Neuronal stem cell (in vitro differentiated cells): ENCODE measurements around the gene ZBTB9. TPM values are rescaled to one million over a fixed set of nuclear protein-coding genes. Genes with fewer than 3 reads are reported as not detected.

Source experiments
- DNase-seq: peaks from one replicate; pipeline ENCODE4 v3.0.0-alpha.2; 2013; ENCODE audit warnings: low spot score
- H2AFZ ChIP-seq: one replicate; pipeline ENCODE4 v1.6.1; 2013; ENCODE audit warnings: mild to moderate bottlenecking, low read length, inconsistent platforms
- H2AK5ac ChIP-seq: 2 replicates; pipeline ENCODE4 v1.6.1; 2013; ENCODE audit warnings: low read depth, mild to moderate bottlenecking, inconsistent platforms, low read length, moderate library complexity, mixed read lengths
- H2BK120ac ChIP-seq: 2 replicates; pipeline ENCODE4 v1.6.1; 2013; ENCODE audit warnings: low read depth, mild to moderate bottlenecking, inconsistent platforms, low read length, moderate library complexity, mixed read lengths
- H2BK12ac ChIP-seq: one replicate; pipeline ENCODE4 v1.6.1; 2013; ENCODE audit warnings: low read length, inconsistent platforms
- H2BK15ac ChIP-seq: 2 replicates; pipeline ENCODE4 v1.6.1; 2013; ENCODE audit warnings: mild to moderate bottlenecking, low read length, inconsistent platforms, mixed read lengths
- H2BK5ac ChIP-seq: one replicate; pipeline ENCODE4 v1.6.1; 2013; ENCODE audit warnings: inconsistent platforms, mild to moderate bottlenecking, low read length, moderate library complexity
- H3K14ac ChIP-seq: one replicate; pipeline ENCODE4 v1.6.1; 2013; ENCODE audit warnings: low read length, inconsistent platforms
- H3K18ac ChIP-seq: 2 replicates; pipeline ENCODE4 v1.6.1; 2013; ENCODE audit warnings: low read length, inconsistent platforms
- H3K23ac ChIP-seq: 2 replicates; pipeline ENCODE4 v1.6.1; 2013; ENCODE audit warnings: low read depth, mild to moderate bottlenecking, mixed read lengths, low read length, inconsistent platforms; ENCODE audit not compliant: poor library complexity
- H3K27ac ChIP-seq: replicated peaks from 3 replicates; pipeline ENCODE4 v1.5.1; 2013; ENCODE audit warnings: low read length, inconsistent platforms
- H3K27me3 ChIP-seq, 3 experiments: 2 replicates each; pipeline ENCODE4 v1.6.1; 2013; ENCODE audit warnings: low read length in 3 of 3, mild to moderate bottlenecking in 2 of 3, inconsistent platforms in 1 of 3, low read depth in 1 of 3, mixed read lengths in 1 of 3, moderate library complexity in 1 of 3; ENCODE audit not compliant: control insufficient read depth in 3 of 3, insufficient read depth in 3 of 3
- H3K36me3 ChIP-seq, 2 donors: replicated peaks in 1 of 2; 2 replicates each; pipeline ENCODE4 v1.6.1; 2013; ENCODE audit warnings: low read length in 2 of 2; ENCODE audit not compliant: control insufficient read depth in 2 of 2, insufficient read depth in 2 of 2
- H3K4ac ChIP-seq: 2 replicates; pipeline ENCODE4 v1.6.1; 2013; ENCODE audit warnings: inconsistent platforms, mild to moderate bottlenecking, low read length, moderate library complexity
- H3K4me1 ChIP-seq, 2 donors: 1 replicate in 1 of 2; 2 replicates in 1 of 2; pipeline ENCODE4 v1.6.1; 2013; ENCODE audit warnings: low read length in 2 of 2, low read depth in 1 of 2; ENCODE audit not compliant: control insufficient read depth in 2 of 2, insufficient read depth in 1 of 2
- H3K4me2 ChIP-seq: one replicate; pipeline ENCODE4 v1.6.1; 2013; ENCODE audit warnings: mild to moderate bottlenecking, low read length, inconsistent platforms; ENCODE audit not compliant: insufficient read depth, poor library complexity, severe bottlenecking
- H3K4me3 ChIP-seq, 2 donors: 2 replicates each; pipeline ENCODE4 v1.5.1; 2013; ENCODE audit warnings: low read length in 2 of 2, mild to moderate bottlenecking in 2 of 2, inconsistent platforms in 1 of 2, moderate library complexity in 1 of 2
- H3K79me1 ChIP-seq: one replicate; pipeline ENCODE4 v1.6.1; 2013; ENCODE audit warnings: low read depth, mild to moderate bottlenecking, inconsistent platforms, low read length, moderate library complexity
- H3K9ac ChIP-seq: one replicate; pipeline ENCODE4 v1.6.1; 2013; ENCODE audit warnings: mild to moderate bottlenecking, low read depth, low read length, inconsistent platforms; ENCODE audit not compliant: poor library complexity
- H3K9me3 ChIP-seq, 2 donors: replicated peaks in 1 of 2; 2 replicates each; pipeline versions ENCODE3 to v1.6.1; 2013; ENCODE audit warnings: low read length in 2 of 2, mild to moderate bottlenecking in 2 of 2, inconsistent platforms in 1 of 2, low read depth in 1 of 2, mixed read lengths in 1 of 2, moderate library complexity in 1 of 2; ENCODE audit not compliant: control insufficient read depth in 2 of 2, insufficient read depth in 1 of 2
- H4K8ac ChIP-seq: one replicate; pipeline ENCODE4 v1.6.1; 2013; ENCODE audit warnings: low read depth, mild to moderate bottlenecking, inconsistent platforms, low read length, moderate library complexity
- H4K91ac ChIP-seq: one replicate; pipeline ENCODE4 v1.6.1; 2013; ENCODE audit warnings: low read length, low read depth, mild to moderate bottlenecking, inconsistent platforms; ENCODE audit not compliant: poor library complexity
- WGBS, 2 donors: extraction: QIAGEN DNeasy Blood & Tissue Kit; methylation state at CpG; one replicate each; pipeline ENCODE4 v1.1.7; 2013; ENCODE audit warnings: missing lambda C conversion rate in 2 of 2, mixed read lengths in 1 of 2; ENCODE audit not compliant: insufficient read length in 2 of 2, insufficient replicate concordance in 1 of 2; ENCODE audit errors: extremely low coverage in 2 of 2; 5-methylcytosine and 5-hydroxymethylcytosine counted together
- polyA plus RNA-seq, 2 experiments: library from polyadenylated mRNA; stranded (reverse); fragments of 200-250 nt; gene quantifications; one replicate each; pipeline ENCODE4 v1.2.3, GENCODE V29; 2013

Gene ZBTB9
- 7.6 TPM for polyA plus RNA-seq (2013, experiment 1 of 2)
- polyA plus RNA-seq (2013, experiment 2 of 2): 7.2 TPM

DNA sequence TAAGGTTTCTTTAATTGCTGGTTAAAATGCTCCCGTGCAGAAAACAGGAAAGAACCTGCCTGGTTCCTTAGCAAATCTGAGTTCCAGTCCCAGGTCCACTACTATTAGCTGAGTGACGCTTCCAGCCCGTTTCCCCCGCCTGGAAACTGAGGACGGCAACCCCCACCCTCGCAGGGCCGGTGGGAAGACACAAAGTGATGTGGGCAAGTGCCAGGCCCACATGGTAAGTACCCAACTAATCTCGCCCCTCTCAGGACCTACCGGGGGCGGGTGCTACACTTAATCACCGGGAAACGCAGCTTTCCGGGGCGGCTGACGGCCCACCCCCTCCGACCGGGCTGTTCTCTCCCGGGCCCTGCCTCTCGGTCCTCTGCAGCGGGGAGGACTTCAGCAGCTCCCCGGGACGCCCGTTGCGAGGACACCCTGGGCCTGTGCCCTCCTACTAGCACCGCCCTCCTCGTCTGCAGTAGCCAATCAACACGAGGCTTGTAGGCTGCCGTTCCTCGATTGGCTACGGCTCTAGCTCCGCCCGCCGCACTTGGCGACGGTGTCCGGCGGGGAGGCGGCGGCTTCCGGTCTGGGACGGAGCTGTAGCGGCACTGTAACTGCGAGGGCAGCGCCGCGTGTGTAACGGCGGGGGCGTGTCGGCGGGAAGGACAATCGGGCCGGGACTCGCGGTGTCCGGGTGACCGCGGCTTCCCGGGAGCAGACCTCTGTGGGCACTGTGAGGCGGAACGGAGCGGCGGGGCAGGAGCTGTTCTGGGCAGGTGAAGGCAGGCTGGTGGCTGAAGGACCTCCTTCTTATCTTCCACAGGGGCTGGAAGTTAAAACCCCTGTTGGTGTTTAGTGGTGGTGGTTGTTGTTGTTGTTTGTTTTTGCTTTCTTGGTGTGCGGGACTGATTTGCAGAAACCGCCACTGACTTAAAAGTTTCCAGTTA, at the start of gene ZBTB9:
ZBTB9 (plus strand) TSS at position 568 of the 938 bp plus-strand sequence. CDS start 525 bp downstream, outside the sequence.
- Histone ChIP-seq H3K4ac (no peak within 1 kb of the TSS), H2BK12ac (no peak within 1 kb of the TSS), H3K36me3 (peaks cover 29 to 63% of the 10 kb centered on the region in 2 donors), H3K79me1 (peaks cover 9% of the 10 kb centered on the region), H3K9ac (peak within 1 kb of the TSS; percentile 91), H4K8ac (no peak within 1 kb of the TSS), H3K27ac (peak within 1 kb of the TSS; percentile 73), H2AK5ac (peak within 1 kb of the TSS; percentile 41), H2BK120ac (no peak within 1 kb of the TSS), H2BK15ac (no peak within 1 kb of the TSS), H3K27me3 (no peaks in the 10 kb centered on the region), H3K4me2 (peak within 1 kb of the TSS; percentile 71), H3K18ac (peak within 1 kb of the TSS; percentile 86), H3K4me1 (peaks cover 6 to 11% of the 10 kb centered on the region in 2 donors), H3K4me3 (peak within 1 kb of the TSS; percentile 93 to 94), H3K9me3 (no peaks in the 10 kb centered on the region), H2BK5ac (peak within 1 kb of the TSS; percentile 80), H4K91ac (no peak within 1 kb of the TSS), H2AFZ (peak within 1 kb of the TSS; percentile 83), H3K23ac (peak within 1 kb of the TSS; percentile 99), H3K14ac (peak within 1 kb of the TSS; percentile 95)
- WGBS, 2 donors: no CpG with 5 or more reads among the region's 65 CpGs
- peak; percentile 92 for DNase-seq

GRCh38 chr6:33404884-33405283, 49.5 kb upstream of the ZBTB9 start:
- Histone ChIP-seq H2BK12ac (no peak overlapping the region), H3K23ac (no peak overlapping the region), H3K9me3 (no peaks in the 10 kb centered on the region), H3K4me2 (no peak overlapping the region), H3K27me3 (no peaks in the 10 kb centered on the region), H2BK15ac (no peak overlapping the region), H2AK5ac (no peak overlapping the region), H3K4me1 (peaks cover 0 to 4% of the 10 kb centered on the region in 2 donors), H3K27ac (no peak overlapping the region), H3K36me3 (peaks cover 48 to 94% of the 10 kb centered on the region in 2 donors), H2BK120ac (no peak overlapping the region), H3K4ac (no peak overlapping the region), H3K4me3 (no peak overlapping the region), H3K14ac (no peak overlapping the region), H3K18ac (no peak overlapping the region), H4K8ac (no peak overlapping the region), H3K79me1 (no peaks in the 10 kb centered on the region), H4K91ac (no peak overlapping the region), H3K9ac (no peak overlapping the region), H2AFZ (no peak overlapping the region), H2BK5ac (no peak overlapping the region)
- DNase-seq: no peak
- no CpG with 5 or more reads among the region's 17 CpGs for WGBS, 2 donors

DNA sequence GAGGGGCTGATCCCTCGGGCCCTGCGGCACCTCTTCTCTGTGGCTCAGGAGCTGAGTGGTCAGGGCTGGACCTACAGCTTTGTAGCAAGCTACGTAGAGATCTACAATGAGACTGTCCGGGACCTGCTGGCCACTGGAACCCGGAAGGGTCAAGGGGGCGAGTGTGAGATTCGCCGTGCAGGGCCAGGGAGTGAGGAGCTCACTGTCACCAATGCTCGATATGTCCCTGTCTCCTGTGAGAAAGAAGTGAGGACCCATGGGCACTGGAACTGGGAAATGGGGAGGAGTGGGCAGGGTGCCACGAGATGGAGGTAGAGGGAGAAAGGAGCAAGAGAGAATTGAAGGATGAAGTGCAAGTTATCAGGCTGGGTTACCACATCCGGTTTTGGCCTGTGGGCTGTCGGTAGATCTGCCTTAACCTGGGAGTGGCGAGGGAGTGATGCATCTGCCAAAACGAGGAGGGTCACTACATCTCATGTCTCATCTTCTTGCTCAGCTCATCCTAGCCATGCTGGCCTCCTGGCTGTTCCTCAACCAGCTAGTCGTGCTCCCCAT, 48.9 kb upstream of the ZBTB9 start:
- Histone ChIP-seq H3K23ac (no peak overlapping the region), H2BK15ac (no peak overlapping the region), H3K36me3 (peaks cover 47 to 88% of the 10 kb centered on the region in 2 donors)

DNA sequence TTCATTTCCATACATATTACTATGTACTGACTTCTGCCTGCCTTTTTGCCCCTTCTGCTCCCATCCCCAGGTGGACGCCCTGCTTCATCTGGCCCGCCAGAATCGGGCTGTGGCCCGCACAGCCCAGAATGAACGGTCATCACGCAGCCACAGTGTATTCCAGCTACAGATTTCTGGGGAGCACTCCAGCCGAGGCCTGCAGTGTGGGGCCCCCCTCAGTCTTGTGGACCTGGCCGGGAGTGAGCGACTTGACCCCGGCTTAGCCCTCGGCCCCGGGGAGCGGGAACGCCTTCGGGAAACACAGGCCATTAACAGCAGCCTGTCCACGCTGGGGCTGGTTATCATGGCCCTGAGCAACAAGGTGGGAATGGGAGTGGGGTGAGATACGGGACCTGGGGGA, 48.2 kb upstream of the ZBTB9 start:
- Histone ChIP-seq H3K9me3 (no peaks in the 10 kb centered on the region), H2BK12ac (no peak overlapping the region), H3K79me1 (no peaks in the 10 kb centered on the region), H3K9ac (no peak overlapping the region), H4K8ac (no peak overlapping the region), H3K23ac (no peak overlapping the region), H3K27ac (no peak overlapping the region), H3K27me3 (no peaks in the 10 kb centered on the region), H2AK5ac (no peak overlapping the region), H3K36me3 (peaks cover 47 to 82% of the 10 kb centered on the region in 2 donors), H2BK5ac (no peak overlapping the region), H4K91ac (no peak overlapping the region), H3K4me2 (no peak overlapping the region), H2AFZ (no peak overlapping the region), H3K4ac (no peak overlapping the region), H2BK120ac (no peak overlapping the region), H2BK15ac (no peak overlapping the region), H3K14ac (no peak overlapping the region), H3K4me1 (peaks cover 0 to 4% of the 10 kb centered on the region in 2 donors), H3K4me3 (no peak overlapping the region), H3K18ac (no peak overlapping the region)
- no CpG with 5 or more reads among the region's 17 CpGs for WGBS, 2 donors
- no peak for DNase-seq

More for the DNA sequence above, 48.9 kb upstream of the ZBTB9 start:
- Histone ChIP-seq H3K4me1 (peaks cover 0 to 4% of the 10 kb centered on the region in 2 donors), H3K18ac (no peak overlapping the region), H3K27ac (no peak overlapping the region), H2AFZ (no peak overlapping the region), H3K4me3 (no peak overlapping the region), H2AK5ac (no peak overlapping the region), H2BK120ac (no peak overlapping the region), H2BK12ac (no peak overlapping the region), H3K9me3 (no peaks in the 10 kb centered on the region), H3K14ac (no peak overlapping the region), H2BK5ac (no peak overlapping the region), H4K8ac (peak overlapping the region; percentile 83), H4K91ac (no peak overlapping the region), H3K9ac (no peak overlapping the region), H3K27me3 (no peaks in the 10 kb centered on the region), H3K4ac (no peak overlapping the region), H3K4me2 (no peak overlapping the region), H3K79me1 (no peaks in the 10 kb centered on the region)
- no CpG with 5 or more reads among the region's 15 CpGs for WGBS, 2 donors
- no peak for DNase-seq
